Epidermal melanocyte (primary cell): Measurements from ENCODE around the gene VGF.
A peak's percentile ranks its signal among the peaks of the same experiment; 100 is the strongest.
"Not testable (repeated sequence)": the region's sequence is repeated elsewhere in the genome, so short reads cannot be mapped to it uniquely, and the experiment has no call there.

Experiments used
- DNase-seq: peaks from one replicate; pipeline ENCODE4 v3.0.0; 2011; ENCODE audit warnings: low spot score; ENCODE audit not compliant: insufficient read length

Gene VGF

DNA sequence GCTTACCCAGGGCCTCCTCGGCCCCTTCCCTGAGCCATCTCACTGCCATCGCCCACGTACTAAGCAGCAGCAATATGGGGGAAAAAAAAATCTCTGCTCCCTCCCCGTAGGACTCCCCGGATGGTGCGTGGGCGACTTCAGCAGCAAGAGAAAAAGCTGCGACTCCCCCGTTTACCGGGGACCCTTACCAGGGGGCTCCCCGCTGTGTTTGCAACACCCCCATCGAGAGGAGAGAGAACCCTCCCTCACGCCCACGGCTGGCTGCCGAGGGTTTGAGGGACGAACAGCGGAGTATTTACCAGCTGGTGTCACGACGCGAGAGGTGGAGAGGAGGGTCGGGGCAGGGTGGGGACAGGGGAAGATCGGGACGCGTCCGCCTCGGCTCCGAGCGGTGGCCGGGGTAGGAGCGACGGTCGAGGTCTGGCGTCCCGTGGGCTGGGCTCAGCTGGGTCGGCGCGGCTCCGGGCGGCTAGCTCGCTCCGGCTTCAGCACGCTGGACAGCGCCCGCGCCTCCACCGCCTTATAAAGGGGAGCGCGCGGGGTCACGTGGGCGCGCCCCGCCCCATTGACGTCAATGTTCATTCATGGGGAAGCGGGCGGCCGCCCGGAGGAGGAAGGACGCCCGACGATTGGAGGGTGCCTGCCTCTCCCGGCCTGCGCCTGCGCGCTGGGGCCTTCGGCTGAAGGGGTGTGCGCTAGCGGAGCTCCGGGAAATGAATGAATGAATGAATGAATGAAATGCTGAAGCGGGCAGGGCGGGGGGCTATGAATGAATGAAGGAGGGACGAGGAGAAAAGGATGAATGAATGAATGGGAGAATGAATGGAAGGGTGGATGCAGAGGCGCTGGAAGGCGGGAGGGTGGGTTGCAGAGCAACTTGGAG lies at the start of gene VGF:
TSS of gene VGF (minus strand) at position 495 of the 883 bp plus-strand sequence. CDS start 726 bp downstream, outside the sequence.
- DNase-seq, result peak; percentile 95

DNA sequence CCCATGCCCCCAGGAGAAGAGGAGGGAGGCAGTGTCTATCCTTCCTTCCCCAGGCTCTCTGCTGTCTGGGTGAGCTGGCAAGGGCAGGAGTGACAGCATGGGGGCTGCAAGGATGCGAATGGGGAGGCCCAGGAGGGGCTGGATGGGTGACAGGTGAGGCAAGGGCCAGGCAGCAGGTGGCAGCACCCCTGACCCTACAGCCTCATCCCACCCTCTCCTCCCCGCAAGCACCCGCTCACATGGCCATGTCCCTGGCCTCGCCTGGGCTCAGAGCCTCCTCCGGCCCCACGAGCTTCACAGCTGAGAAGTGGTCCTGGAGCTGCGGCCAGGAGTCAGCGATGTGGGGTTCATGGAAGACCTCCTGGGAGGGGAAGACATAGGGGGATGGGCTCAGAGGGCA lies 46.6 kb upstream of the VGF start:
- DNase-seq, result no peak

DNA sequence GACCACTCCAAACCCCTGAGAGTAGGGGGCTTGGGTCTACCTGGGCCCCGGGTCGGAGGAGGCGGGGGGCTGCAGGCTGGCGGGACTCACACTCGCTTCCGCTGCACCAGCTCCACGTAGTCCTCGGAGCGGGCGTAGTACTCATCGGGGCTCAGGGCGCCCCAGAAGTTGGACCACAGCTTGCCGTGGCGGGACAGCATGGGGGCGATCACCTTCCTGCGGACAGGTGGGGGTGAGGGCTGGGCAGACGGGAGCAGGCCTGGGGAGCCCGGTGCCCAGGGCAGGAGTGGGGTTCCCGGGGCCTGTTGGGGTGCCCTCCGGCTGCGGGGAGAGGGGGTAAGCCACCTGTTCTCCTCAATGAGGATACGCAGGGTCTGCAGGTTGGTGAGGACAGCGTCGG lies 46.1 kb upstream of the VGF start:
- no peak for DNase-seq

DNA sequence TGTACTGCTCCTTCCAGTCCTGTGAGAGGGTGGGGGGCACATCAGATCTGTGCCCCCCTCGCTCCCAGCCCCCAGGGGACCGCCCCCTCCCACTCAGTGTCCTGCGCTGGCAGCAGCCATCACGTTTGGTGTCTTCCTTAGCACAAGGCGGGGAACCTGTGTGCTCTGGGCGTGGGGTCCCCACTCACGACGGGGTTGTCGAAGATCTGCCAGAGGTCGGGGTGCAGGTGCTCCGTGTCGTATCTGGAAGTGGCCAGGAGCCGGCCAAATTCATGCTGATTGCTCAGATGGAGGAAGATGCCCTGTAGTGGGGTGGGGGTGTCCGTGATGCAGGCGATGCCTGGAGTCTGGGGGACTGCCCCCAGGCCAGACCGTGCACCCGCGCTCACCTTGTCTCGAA lies 44.8 kb upstream of the VGF start:
- DNase-seq, result no peak

DNA sequence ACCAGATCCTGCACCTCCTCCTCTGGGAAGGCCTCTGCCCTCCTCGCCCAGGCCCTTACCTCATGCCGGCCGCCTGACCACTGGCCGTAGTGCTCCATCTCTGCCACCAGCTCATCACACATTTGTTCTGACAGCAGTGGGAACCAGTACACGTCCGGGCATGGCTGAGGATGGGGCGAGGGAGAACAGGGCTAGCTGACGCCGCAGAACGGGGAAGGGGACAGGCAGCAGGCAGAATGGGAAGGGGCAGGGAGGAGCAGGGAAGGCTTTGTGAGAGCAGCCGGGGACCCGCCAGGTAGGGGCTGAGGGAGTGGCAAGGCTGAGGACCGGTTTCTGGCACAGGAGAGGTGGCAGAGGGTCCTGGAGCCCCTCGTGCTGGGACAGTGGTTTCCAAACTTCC lies 43.4 kb upstream of the VGF start:
- DNase-seq, result no peak

DNA sequence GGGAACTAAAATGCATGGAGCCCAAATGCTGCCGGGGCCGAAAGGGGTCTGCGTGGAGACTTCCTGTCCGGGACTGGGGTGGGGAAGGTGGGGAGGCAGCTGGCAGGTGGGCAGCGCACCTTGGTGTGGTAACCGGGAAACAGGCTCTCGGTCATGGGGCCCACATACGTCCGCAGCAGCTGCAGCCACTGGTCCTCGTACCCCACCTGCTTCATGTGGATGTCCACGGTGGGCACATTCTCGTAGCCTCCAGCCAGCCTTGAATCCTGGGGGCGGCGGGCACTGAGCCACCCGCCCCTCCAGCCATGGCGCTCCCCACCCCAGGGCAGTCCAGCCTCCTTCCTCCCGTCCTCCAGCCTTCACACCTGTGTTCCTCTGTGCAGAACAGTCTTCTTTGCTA lies 42.1 kb upstream of the VGF start:
- DNase-seq, result no peak

DNA sequence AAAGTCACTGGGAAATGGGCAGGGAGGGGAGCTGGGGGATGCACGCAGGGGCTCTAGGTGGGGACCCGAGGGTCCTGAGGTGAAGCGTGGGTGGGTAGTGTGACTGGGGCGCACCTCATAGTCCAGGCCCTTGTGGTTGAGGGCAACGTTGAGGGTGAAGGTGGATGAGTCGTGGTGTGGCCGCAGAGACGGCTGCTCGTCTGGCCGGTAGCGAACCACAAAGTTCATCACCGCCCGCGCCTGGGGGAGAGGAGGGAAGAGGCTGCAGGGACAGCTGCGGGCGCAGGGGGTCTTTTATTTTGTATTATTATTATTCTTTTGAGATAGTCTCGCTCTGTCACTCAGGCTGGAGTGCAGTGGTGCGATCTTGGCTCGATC lies 41.3 kb upstream of the VGF start:
- no peak for DNase-seq

DNA sequence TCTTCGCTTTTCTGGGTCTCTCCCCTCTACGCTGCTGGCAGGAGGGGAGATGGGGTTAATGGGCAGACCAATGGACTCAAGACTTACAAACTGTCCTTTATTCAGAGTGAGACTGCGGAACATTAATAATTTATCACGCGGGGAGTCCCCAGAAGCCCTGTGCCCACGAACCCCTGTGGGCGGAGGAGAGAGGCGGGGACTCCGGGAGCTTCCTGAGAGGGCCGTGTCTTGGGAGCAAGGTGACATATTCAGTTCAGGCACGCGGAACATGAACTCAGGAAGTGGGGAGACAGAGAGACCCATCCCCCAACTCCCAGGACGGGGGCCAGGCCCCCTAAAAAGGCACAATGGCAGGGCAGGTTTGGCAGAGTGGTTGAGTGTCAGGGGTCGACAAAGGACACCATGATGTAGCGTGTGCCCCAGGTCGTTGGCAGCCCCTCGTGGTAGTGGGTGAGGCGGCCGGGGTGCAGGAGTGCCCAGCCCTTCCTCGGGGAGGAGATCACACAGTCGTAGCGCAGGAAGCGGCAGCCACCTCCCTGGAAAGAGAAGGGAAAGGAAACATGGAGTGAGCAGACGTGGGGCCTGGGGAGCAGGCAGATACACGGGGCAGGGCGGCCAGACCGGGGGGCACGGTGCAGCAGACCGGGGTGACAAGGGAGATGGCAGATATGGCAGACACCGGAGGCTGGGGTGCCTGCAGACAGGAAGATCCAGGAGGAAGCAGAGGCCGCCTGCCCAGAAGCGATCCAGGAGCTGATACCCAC lies 40.7 kb upstream of the VGF start:
- no peak for DNase-seq

DNA sequence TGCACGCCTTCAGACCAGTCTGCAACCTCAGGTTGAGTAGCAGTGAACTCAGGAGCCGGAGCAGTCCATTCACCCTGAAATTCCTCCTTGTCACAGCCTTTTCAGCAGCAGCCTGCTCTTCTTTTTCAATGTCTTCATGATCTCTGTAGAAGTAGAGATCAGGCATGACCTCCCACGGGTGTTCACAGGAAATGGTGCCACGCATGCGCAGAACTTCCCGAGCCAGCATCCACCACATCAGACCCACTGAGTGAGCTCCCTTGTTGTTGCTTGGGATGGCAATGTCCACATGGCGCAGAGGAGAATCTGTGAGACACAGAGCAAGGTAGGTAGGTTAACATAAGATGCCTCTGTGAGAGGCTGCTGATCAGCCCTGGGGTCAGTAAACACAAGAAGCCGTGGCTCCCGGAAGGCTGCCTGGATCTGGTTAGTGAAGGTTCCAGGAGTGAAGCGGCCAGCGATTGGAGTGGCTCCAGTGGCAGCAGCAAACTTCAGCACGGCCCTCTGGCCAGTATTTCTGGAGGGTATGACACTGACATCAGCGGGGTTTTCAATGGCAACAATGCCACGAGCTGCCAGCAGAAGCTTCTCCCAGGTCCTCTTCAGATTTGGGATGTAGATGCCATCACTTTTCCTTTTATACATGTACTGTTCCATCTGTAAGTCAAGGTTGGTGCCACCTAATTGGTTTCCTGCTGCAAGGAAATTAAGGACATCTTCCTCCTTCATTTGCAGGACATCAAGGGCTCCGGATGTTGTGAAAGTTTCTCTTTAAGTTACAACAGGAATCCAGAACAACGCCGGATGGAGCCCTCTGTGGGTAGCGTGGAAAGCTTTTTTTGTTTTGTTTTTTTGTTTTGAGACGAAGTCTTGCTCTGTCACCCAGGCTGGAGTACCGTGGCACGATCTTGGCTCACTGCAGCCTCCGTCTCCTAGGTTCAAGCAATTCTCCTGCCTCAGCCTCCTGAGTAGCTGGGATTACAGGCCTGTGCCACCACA lies 38.7 kb upstream of the VGF start:
- not testable (repeated sequence) for DNase-seq

DNA sequence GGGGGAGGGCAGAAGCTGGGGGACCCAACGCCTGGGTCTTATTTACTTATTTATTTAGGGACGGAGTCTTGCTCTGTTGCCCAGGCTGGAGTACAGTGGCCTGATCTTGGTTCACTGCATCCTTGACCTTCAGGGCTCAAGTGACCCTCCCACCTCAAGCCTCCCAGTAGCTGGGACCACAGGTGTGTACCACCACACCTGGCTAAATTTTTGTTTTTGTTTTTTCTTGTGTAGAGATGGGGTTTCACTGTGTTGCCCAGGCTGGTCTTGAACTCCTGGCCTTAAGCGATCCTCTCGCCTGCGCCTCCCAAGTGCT lies 37.2 kb upstream of the VGF start:
- DNase-seq, result no peak

DNA sequence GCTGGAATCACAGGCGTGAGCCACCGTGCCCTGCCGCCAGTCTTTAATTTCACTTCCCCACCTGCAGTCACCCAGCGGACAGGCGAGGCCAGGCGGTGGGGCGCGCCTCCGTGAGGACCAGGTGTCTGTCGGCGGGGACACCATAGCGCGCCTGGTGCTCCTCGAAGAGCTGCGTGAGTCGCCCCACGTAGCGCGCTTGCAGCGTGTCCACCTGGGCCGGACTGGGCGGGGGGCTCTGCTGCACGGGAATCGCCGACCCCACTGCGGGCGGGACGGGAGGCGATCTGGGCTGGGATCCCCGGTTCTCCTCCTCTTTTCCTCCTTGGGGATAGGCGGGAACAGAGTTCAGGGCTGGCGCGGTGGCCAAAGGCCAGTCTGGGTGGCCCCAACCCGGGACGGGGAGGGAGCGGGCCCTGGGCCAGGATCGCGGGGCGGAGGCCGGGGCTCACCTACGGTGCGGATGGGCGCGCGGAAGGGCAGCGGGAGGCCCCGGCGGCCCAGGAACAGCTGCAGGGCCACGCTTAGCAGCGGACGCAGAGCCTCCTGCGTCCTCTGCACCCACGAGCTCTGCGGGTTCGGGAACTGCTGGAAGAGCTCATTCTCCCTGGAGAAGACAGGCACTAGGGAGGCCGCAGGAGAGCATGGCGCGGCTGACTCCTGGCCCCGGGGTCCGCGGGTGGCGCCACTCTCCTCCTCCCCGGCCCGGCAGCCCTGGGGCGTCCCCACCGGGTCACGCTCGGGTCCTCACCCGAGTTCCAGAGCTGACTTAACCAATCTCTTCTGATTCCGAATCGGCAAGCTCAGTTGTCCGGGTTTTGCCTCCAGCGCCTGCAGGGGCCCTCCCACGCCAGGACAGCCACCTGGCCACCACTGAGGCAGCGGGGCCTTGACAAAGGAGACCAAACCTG lies 36.6 kb upstream of the VGF start:
- DNase-seq, result no peak

DNA sequence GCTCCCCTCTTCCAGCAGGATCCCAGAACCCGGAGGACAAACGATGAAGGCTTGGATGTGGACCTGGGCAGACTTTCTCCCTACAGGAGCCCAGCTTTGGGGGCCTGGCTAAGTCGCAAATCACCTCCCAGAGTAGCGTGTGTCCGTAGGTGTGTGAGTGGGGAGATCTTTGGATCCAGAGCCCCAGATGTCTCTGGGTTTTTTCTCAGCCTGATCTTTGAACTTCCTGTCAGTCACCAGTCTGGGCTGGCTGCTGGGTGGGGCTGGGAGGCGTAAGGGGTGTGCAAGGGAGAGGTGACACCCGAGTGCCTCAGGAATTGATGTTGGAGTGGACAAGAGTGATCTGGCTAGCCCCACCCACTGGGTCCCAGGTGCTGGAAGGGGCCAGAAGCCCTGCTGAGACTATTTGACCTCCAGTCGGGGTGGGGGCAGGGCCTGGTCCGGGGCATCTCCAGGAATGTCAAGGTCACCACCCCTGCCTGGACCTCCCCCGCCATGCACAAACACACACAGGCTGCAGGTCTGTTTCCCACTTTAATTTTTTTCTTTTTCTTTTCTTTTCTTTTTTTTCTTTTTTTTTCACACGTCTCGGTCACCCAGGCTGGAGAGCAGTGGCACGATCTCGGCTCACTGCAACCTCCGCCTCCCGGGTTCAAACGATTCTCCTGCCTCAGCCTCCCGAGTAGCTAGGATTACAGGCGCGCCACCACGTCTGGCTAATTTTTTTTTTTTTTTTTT lies 35.7 kb upstream of the VGF start, which contains the start of gene MOGAT3:
TSS of gene MOGAT3 (minus strand) at position 175 of the 738 bp plus-strand sequence. CDS start 182 bp downstream, outside the sequence.
- DNase-seq, result no peak

DNA sequence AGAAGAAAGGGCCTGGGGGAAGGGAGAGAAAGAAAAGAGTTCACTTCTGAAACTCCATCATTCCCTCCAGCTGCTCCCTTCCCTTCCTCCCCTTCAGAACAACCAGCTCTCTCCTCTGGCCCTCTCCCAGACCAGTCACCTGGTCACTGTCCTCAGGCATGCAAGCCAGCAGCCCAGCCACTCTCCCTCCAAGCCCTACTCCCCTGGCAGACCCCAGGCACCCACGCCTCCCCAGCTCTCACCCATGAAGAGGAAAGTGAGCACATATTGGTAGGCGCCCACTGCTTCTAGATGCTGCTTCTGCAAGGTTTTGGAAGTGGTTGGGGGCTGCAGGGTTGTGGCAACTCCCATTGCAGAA lies 35.1 kb upstream of the VGF start:
- DNase-seq, result no peak

DNA sequence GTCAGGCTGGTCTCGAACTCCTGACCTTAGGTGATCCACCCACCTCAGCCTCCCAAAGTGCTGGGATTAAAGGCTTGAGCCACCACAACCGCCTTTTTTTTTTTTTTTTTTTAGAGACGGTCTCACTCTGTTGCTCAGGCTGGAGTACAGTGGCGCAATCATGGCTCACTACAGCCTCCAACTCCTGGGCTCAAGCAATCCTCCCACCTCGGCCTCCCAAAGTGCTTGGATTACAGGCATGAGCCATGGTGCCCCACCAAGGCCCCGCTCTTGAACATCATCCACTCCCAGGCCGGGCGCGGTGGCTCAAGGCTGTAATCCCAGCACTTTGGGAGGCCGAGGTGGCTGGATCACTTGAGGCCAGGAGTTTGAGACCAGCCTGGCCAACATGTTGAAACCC lies 34.2 kb upstream of the VGF start:
- DNase-seq, result not testable (repeated sequence)

DNA sequence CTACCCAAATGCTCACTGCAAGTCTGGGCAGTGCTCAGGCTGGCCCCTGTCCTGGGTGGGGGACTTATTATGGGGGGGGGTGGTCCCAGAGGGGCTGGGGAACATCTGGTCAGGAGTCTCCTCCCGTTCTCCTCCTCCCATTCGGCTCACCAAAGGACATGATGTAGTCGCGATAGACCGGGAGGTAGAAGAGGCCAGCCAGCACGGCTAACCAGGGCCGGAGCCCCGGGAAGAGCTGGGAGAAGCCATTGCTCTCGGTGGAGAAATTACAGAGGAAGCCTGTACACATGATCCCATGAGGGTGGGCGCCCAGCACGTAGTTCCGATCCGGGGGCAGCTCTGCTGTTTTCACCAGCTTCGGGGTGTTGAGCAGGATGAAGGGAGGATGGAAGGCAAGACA lies 33.1 kb upstream of the VGF start:
- no peak for DNase-seq

DNA sequence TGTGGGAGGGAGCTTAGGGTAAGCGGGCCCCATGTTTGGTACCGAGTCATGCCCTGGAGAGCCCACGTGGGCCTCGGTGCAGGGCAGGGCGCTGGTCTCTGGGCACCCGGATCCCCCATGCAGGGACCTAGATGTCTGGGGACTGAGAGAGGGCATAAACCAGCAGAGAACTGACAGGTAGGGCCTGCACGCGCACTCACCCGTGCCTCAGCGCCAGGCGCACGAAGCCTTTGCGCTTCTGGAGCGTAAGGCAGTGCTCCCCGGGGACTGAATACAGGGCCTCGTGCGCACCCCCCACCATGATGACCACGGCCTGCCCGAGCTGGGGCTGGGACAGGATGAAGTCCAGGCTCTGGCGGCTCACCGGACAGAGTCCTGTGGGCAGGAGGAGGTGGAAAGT lies 32.6 kb upstream of the VGF start:
- DNase-seq, result no peak

DNA sequence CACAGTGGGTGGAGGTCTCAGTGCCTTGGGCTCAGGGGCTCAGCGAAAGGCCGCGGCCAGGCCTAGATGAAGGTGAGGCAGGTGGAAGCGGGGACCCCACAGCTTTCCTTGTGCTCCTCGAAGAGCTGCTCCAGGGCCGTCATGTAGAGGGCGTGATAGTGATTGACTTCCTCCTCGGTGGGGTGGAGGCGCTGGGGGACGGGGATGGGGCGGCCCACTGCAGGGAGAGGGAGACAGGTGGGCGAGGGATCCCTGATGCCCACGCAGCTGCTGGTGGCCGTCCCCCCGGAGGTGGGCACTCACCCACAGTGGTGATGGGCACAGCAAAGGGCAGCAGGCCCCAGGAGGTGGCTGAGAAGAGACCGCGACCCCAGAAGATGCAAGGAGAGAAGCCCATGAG lies 30.5 kb upstream of the VGF start:
- DNase-seq, result no peak

DNA sequence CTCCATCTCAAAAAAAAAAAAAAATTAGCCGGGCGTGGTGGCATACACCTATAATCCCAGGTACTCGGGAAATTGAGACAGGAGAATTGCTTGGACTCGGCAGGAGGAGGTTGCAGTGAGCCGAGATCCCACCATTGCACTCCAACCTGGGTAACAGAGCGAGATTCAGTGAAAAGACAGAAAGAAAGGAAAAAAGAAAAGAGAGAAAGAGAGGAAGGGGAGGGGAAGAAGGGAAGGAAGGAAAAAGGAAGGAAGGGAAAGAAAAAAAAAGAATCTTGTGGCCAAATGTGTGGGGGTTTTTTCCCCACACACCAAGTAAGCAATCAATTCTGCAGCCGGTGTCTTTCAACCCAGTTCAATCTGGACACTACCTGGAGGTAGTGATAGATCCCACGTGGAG lies 23.7 kb upstream of the VGF start:
- no peak for DNase-seq

DNA sequence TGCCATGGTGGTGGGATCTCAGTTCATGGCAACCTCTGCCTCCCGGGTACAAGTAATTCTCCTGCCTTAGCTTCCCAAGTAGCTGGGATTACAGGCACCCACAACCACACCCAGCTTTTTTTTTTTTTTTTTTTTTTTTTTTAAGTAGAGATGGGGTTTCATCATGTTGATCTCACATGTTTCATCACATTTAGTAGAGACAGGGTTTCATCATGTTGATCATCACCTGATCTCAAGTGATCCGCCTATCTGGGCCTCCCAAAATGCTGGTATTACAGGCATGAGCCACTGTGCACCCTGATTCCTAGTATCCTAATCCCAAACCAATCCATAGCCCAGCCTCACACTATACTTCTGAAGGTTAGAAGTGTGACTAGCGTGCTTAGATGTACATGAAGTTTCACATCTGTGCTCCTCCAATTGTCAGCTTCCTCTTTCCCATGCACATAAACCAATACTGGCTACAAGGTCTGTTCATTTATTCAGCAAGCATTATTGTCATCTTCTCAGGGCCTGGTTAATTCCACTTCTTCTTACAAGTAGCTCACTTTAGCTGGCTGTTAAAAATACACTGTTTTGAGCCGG lies 21.6 kb upstream of the VGF start:
- no peak for DNase-seq

DNA sequence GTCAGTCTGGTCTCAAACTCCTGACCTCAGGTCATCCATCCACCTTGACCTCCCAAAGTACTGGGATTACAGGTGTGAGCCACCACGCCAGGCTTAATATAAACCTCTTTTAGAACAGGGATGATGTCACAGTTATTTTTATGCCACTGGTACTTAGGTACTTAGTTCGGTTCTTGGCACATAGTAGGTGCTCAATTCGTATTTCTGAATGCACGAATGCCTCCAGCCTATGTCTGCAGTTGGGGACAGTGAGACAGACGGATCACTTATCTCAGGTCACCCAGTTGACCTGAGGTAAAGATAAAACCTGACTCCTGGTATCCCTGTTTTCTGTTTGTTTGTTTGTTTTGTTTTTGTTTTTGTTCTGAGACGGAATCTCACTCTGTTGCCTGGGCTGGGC lies 20.8 kb upstream of the VGF start:
- no peak for DNase-seq
